HEK293 (cell line): ENCODE data around the gene TLE5.
A peak's percentile ranks its signal among the peaks of the same experiment; 100 is the strongest.

Source experiments
- ATF2 ChIP-seq: fragments of 450-650 bp; formaldehyde crosslinking; IDR thresholded peaks from 2 replicates; pipeline ENCODE4 v1.5.1; 2016; ENCODE audit warnings: missing biosample characterization, missing genetic modification characterization, low read depth
- BCL11A ChIP-seq: fragments of 450-650 bp; formaldehyde crosslinking; IDR thresholded peaks from 2 replicates; pipeline ENCODE4 v1.5.1; 2016; ENCODE audit warnings: low read depth, missing biosample characterization, missing genetic modification characterization
- BCL6B ChIP-seq: fragments of 450-650 bp; formaldehyde crosslinking; IDR thresholded peaks from 2 replicates; pipeline ENCODE4 v1.5.1; 2017; ENCODE audit warnings: missing biosample characterization, missing genetic modification characterization
- EGR2 ChIP-seq: fragments of 450-650 bp; formaldehyde crosslinking; IDR thresholded peaks from 2 replicates; pipeline ENCODE4 v1.5.1; 2016; ENCODE audit warnings: low read depth, missing biosample characterization, missing genetic modification characterization
- GLIS1 ChIP-seq: fragments of 450-650 bp; formaldehyde crosslinking; IDR thresholded peaks from 2 replicates; pipeline ENCODE4 v1.5.1; 2016; ENCODE audit warnings: missing biosample characterization, missing genetic modification characterization
- HIC1 ChIP-seq: fragments of 450-650 bp; formaldehyde crosslinking; IDR thresholded peaks from 2 replicates; pipeline ENCODE4 v1.5.1; 2016; ENCODE audit warnings: missing biosample characterization, missing genetic modification characterization
- PRDM4 ChIP-seq: fragments of 450-650 bp; formaldehyde crosslinking; IDR thresholded peaks from 2 replicates; pipeline ENCODE4 v1.5.1; 2017; ENCODE audit warnings: missing biosample characterization, missing genetic modification characterization
- RBAK ChIP-seq: fragments of 450-650 bp; formaldehyde crosslinking; IDR thresholded peaks from 2 replicates; pipeline ENCODE4 v1.5.1; 2016; ENCODE audit warnings: missing biosample characterization, missing genetic modification characterization
- REST ChIP-seq: fragments of 450-650 bp; formaldehyde crosslinking; IDR thresholded peaks from 2 replicates; pipeline ENCODE4 v1.5.1; 2016; ENCODE audit warnings: missing biosample characterization, missing genetic modification characterization
- SCRT2 ChIP-seq: fragments of 450-650 bp; formaldehyde crosslinking; IDR thresholded peaks from 2 replicates; pipeline ENCODE4 v1.5.1; 2016; ENCODE audit warnings: missing biosample characterization, missing genetic modification characterization
- TCF7L2 ChIP-seq: IDR thresholded peaks from 2 replicates; pipeline ENCODE4 v1.6.1; 2011; ENCODE audit warnings: low read depth, mild to moderate bottlenecking, inconsistent platforms, low read length, moderate library complexity, borderline replicate concordance
- ZBTB8A ChIP-seq: fragments of 450-650 bp; formaldehyde crosslinking; IDR thresholded peaks from 2 replicates; pipeline ENCODE4 v1.5.1; 2016; ENCODE audit warnings: missing biosample characterization, missing genetic modification characterization
- ZIC2 ChIP-seq: fragments of 450-650 bp; formaldehyde crosslinking; IDR thresholded peaks from 2 replicates; pipeline ENCODE4 v1.5.1; 2016; ENCODE audit warnings: missing biosample characterization, missing genetic modification characterization
- ZNF10 ChIP-seq: fragments of 450-650 bp; formaldehyde crosslinking; IDR thresholded peaks from 2 replicates; pipeline ENCODE4 v1.5.1; 2017; ENCODE audit warnings: missing biosample characterization, missing genetic modification characterization
- ZNF146 ChIP-seq: fragments of 450-650 bp; formaldehyde crosslinking; IDR thresholded peaks from 2 replicates; pipeline ENCODE4 v1.5.1; 2016; ENCODE audit warnings: missing biosample characterization, missing genetic modification characterization
- ZNF16 ChIP-seq: fragments of 450-650 bp; formaldehyde crosslinking; IDR thresholded peaks from 2 replicates; pipeline ENCODE4 v1.5.1; 2016; ENCODE audit warnings: low read depth, missing biosample characterization, missing genetic modification characterization
- ZNF248 ChIP-seq: fragments of 450-650 bp; formaldehyde crosslinking; IDR thresholded peaks from 2 replicates; pipeline ENCODE4 v1.5.1; 2017; ENCODE audit warnings: missing biosample characterization, missing genetic modification characterization
- ZNF266 ChIP-seq: fragments of 450-650 bp; formaldehyde crosslinking; IDR thresholded peaks from 2 replicates; pipeline ENCODE4 v1.5.1; 2016; ENCODE audit warnings: missing biosample characterization, missing genetic modification characterization, low read depth
- ZNF311 ChIP-seq: fragments of 450-650 bp; formaldehyde crosslinking; IDR thresholded peaks from 2 replicates; pipeline ENCODE4 v1.5.1; 2017; ENCODE audit warnings: missing biosample characterization, missing genetic modification characterization, borderline replicate concordance
- ZNF335 ChIP-seq: fragments of 450-650 bp; formaldehyde crosslinking; conservative IDR thresholded peaks from 2 replicates; pipeline ENCODE4 v1.5.1; 2016; ENCODE audit warnings: missing biosample characterization, missing genetic modification characterization
- ZNF341 ChIP-seq: fragments of 450-650 bp; formaldehyde crosslinking; IDR thresholded peaks from 2 replicates; pipeline ENCODE4; 2016; ENCODE audit warnings: low read depth, missing biosample characterization, missing genetic modification characterization
- ZNF433 ChIP-seq: fragments of 450-650 bp; formaldehyde crosslinking; IDR thresholded peaks from 2 replicates; pipeline ENCODE4 v1.5.1; 2016; ENCODE audit warnings: missing biosample characterization, missing genetic modification characterization, low read depth
- ZNF561 ChIP-seq: fragments of 450-650 bp; IDR thresholded peaks from 2 replicates; pipeline ENCODE4 v1.5.1; 2018; ENCODE audit warnings: missing biosample characterization, missing genetic modification characterization, borderline replicate concordance
- ZNF596 ChIP-seq: fragments of 450-650 bp; IDR thresholded peaks from 2 replicates; pipeline ENCODE4 v1.5.0; 2018; ENCODE audit warnings: missing biosample characterization, mild to moderate bottlenecking, missing genetic modification characterization, moderate library complexity
- ZNF624 ChIP-seq: fragments of 450-650 bp; formaldehyde crosslinking; IDR thresholded peaks from 2 replicates; pipeline ENCODE4 v1.5.1; 2017; ENCODE audit warnings: missing biosample characterization, missing genetic modification characterization
- ZNF692 ChIP-seq: fragments of 450-650 bp; formaldehyde crosslinking; IDR thresholded peaks from 2 replicates; pipeline ENCODE4 v1.5.1; 2016; ENCODE audit warnings: missing biosample characterization, missing genetic modification characterization
- ZNF791 ChIP-seq: fragments of 450-650 bp; formaldehyde crosslinking; IDR thresholded peaks from 2 replicates; pipeline ENCODE4 v1.5.1; 2016; ENCODE audit warnings: missing biosample characterization, missing genetic modification characterization

Gene TLE5

GRCh38 chr19:3036119-3036976, 25.9 kb downstream of the TLE5 start (continued):
- TF ChIP-seq ZNF248 (tag by site-specific recombination) (no peak), TCF7L2 (peak; percentile 63; the same call in 1 of the 2 replicates), ATF2 (tag by site-specific recombination) (no peak), ZNF624 (tag by site-specific recombination) (no peak), RBAK (no peak), ZNF791 (no peak), ZNF266 (tag by site-specific recombination) (no peak), ZNF16 (tag by site-specific recombination) (no peak), ZNF341 (tag by site-specific recombination) (peak; percentile 80), ZNF561 (tag by site-specific recombination) (0 out of 2 replicates have a peak, but pooled peaks have one; percentile 39), BCL11A (peak; percentile 59; the same call in 1 of the 2 replicates), ZIC2 (tag by site-specific recombination) (peak; percentile 99), ZNF433 (tag by site-specific recombination) (no peak), ZNF146 (peak; percentile 11; the same call in 1 of the 2 replicates), HIC1 (tag by site-specific recombination) (peak; percentile 86), ZBTB8A (peak; percentile 8), ZNF335 (tag by site-specific recombination) (peak; percentile 45), ZNF596 (tag by site-specific recombination) (peak; percentile 67), PRDM4 (tag by site-specific recombination) (peak; percentile 30; the same call in 1 of the 2 replicates), ZNF311 (no peak), BCL6B (tag by site-specific recombination) (no peak), REST (tag by site-specific recombination) (0 out of 2 replicates have a peak, but pooled peaks have one; percentile 36), EGR2 (tag by site-specific recombination) (peak; percentile 66), SCRT2 (no peak), ZNF692 (peak; percentile 64), GLIS1 (tag by site-specific recombination) (peak; percentile 95), ZNF10 (tag by site-specific recombination) (no peak)
